B cell (primary cell): Measurements from ENCODE around the gene LRRC26. TPM values are rescaled to one million over a fixed set of nuclear protein-coding genes. Genes with fewer than 3 reads are reported as not detected.

ENCODE experiments used
- polyA plus RNA-seq: library from polyadenylated mRNA; depleted of rRNA; stranded (reverse); fragments of >200 nt; gene quantifications from 2 replicates; pipeline ENCODE4 v1.2.3, GENCODE V29; 2012
- small RNA-seq: library from RNA; depleted of rRNA; stranded (forward); fragments of <200 nt; gene quantifications from one replicate; pipeline ENCODE3, GENCODE V24; 2012; ENCODE audit warnings: low replicate concordance, low read depth; ENCODE audit not compliant: insufficient read length
- total RNA-seq, 2 donors: library from RNA; stranded (reverse); fragments of 120-200 nt in 1 of 2; gene quantifications; 1 replicate in 1 of 2; 2 replicates in 1 of 2; pipeline versions ENCODE4 v1.2.3 to v1.2.4, GENCODE V29; 2013 to 2022

The LRRC26 gene
- total and polyA plus RNA-seq, 2 donors (not counting 1 experiment from before 2014, with no cell fraction given), result not detected

Small RNA genes within 50 kb of the gene (small RNA-seq; reads per million reads assigned to genes)
- gene MIR3621, result not detected

Other genes with a start within 250 kb of the LRRC26 start
Only the 30 nearest of the 31 such genes appear.
- gene C8G, start 224.8 kb downstream of the LRRC26 start, total RNA-seq, result 1.7 and 2.8 TPM in 2 replicates
- 0.65 and 2.8 TPM in 2 replicates for gene C8G, start 224.8 kb downstream of the LRRC26 start, polyA plus RNA-seq
- gene LCN12, start 217.8 kb downstream of the LRRC26 start, total RNA-seq, result 1.9 and 2.6 TPM in 2 replicates
- 1.5 and 2.4 TPM in 2 replicates for gene LCN12, start 217.8 kb downstream of the LRRC26 start, polyA plus RNA-seq
- not detected in 2 replicates for gene PTGDS, start 192.5 kb downstream of the LRRC26 start, total RNA-seq
- 0.13 and 0.25 TPM in 2 replicates for gene PTGDS, start 192.5 kb downstream of the LRRC26 start, polyA plus RNA-seq
- not detected in 2 replicates for gene LCNL1, start 187.1 kb downstream of the LRRC26 start, total RNA-seq
- 0.06 TPM in 1 of 2 replicates, not detected in the other for gene LCNL1, start 187.1 kb downstream of the LRRC26 start, polyA plus RNA-seq
- gene PAXX, start 177.6 kb downstream of the LRRC26 start, total RNA-seq, result 73.0 and 74.8 TPM in 2 replicates
- 126 and 167 TPM in 2 replicates for gene PAXX, start 177.6 kb downstream of the LRRC26 start, polyA plus RNA-seq
- 1.1 TPM in 2 replicates for gene CLIC3, start 173.5 kb downstream of the LRRC26 start, total RNA-seq
- gene CLIC3, start 173.5 kb downstream of the LRRC26 start, polyA plus RNA-seq, result 1.9 and 2.1 TPM in 2 replicates
- gene ABCA2, start 141.8 kb downstream of the LRRC26 start, total RNA-seq, result 29.1 and 30.7 TPM in 2 replicates
- gene ABCA2, start 141.8 kb downstream of the LRRC26 start, polyA plus RNA-seq, result 61.1 and 63.1 TPM in 2 replicates
- 7.0 and 8.2 TPM in 2 replicates for gene FUT7, start 138.0 kb downstream of the LRRC26 start, total RNA-seq
- 2.6 and 7.3 TPM in 2 replicates for gene FUT7, start 138.0 kb downstream of the LRRC26 start, polyA plus RNA-seq
- 0.17 and 0.39 TPM in 2 replicates for gene NPDC1, start 123.9 kb downstream of the LRRC26 start, total RNA-seq
- 0.19 and 3.0 TPM in 2 replicates for gene NPDC1, start 123.9 kb downstream of the LRRC26 start, polyA plus RNA-seq
- gene ENTPD2, start 116.0 kb downstream of the LRRC26 start, total RNA-seq, result not detected in 2 replicates
- gene ENTPD2, start 116.0 kb downstream of the LRRC26 start, polyA plus RNA-seq, result not detected in 2 replicates
- gene SAPCD2, start 99.5 kb downstream of the LRRC26 start, total RNA-seq, result 0.39 and 0.73 TPM in 2 replicates
- 0.45 and 0.69 TPM in 2 replicates for gene SAPCD2, start 99.5 kb downstream of the LRRC26 start, polyA plus RNA-seq
- 47.6 and 55.8 TPM in 2 replicates for gene UAP1L1, start 92.5 kb downstream of the LRRC26 start, total RNA-seq
- gene UAP1L1, start 92.5 kb downstream of the LRRC26 start, polyA plus RNA-seq, result 29.1 and 38.1 TPM in 2 replicates
- gene MAN1B1, start 83.1 kb downstream of the LRRC26 start, total RNA-seq, result 68.4 and 80.9 TPM in 2 replicates
- gene MAN1B1, start 83.1 kb downstream of the LRRC26 start, polyA plus RNA-seq, result 47.0 and 53.1 TPM in 2 replicates
- 324 and 335 TPM in 2 replicates for gene DPP7, start 55.3 kb downstream of the LRRC26 start, total RNA-seq
- 506 and 546 TPM in 2 replicates for gene DPP7, start 55.3 kb downstream of the LRRC26 start, polyA plus RNA-seq
- gene GRIN1, start 30.9 kb downstream of the LRRC26 start, total RNA-seq, result not detected in 2 replicates
- 0.04 TPM in 1 of 2 replicates, not detected in the other for gene GRIN1, start 30.9 kb downstream of the LRRC26 start, polyA plus RNA-seq
- not detected in 2 replicates for gene TMEM210, start 2.0 kb upstream of the LRRC26 start, total RNA-seq
- gene TMEM210, start 2.0 kb upstream of the LRRC26 start, polyA plus RNA-seq, result not detected in 2 replicates
- gene ANAPC2, start 18.5 kb upstream of the LRRC26 start, total RNA-seq, result 121 and 129 TPM in 2 replicates
- gene ANAPC2, start 18.5 kb upstream of the LRRC26 start, polyA plus RNA-seq, result 127 and 138 TPM in 2 replicates
- 52.9 and 53.6 TPM in 2 replicates for gene SSNA1, start 18.6 kb upstream of the LRRC26 start, total RNA-seq
- 99.0 and 129 TPM in 2 replicates for gene SSNA1, start 18.6 kb upstream of the LRRC26 start, polyA plus RNA-seq
- gene TPRN, start 30.7 kb upstream of the LRRC26 start, total RNA-seq, result 16.3 and 19.3 TPM in 2 replicates
- 5.7 and 6.4 TPM in 2 replicates for gene TPRN, start 30.7 kb upstream of the LRRC26 start, polyA plus RNA-seq
- gene TMEM203, start 35.6 kb upstream of the LRRC26 start, total RNA-seq, result 35.7 and 38.0 TPM in 2 replicates
- 16.1 and 20.6 TPM in 2 replicates for gene TMEM203, start 35.6 kb upstream of the LRRC26 start, polyA plus RNA-seq
- 37.3 and 40.9 TPM in 2 replicates for gene NDOR1, start 35.6 kb upstream of the LRRC26 start, total RNA-seq
- 36.4 and 37.6 TPM in 2 replicates for gene NDOR1, start 35.6 kb upstream of the LRRC26 start, polyA plus RNA-seq
- 1.1 and 1.4 TPM in 2 replicates for gene RNF208, start 52.2 kb upstream of the LRRC26 start, total RNA-seq
- gene RNF208, start 52.2 kb upstream of the LRRC26 start, polyA plus RNA-seq, result 0.97 and 1.1 TPM in 2 replicates
- gene CYSRT1, start 55.1 kb upstream of the LRRC26 start, total RNA-seq, result 0.22 and 0.32 TPM in 2 replicates
- 0.51 and 0.68 TPM in 2 replicates for gene CYSRT1, start 55.1 kb upstream of the LRRC26 start, polyA plus RNA-seq
- not detected in 2 replicates for gene RNF224, start 57.5 kb upstream of the LRRC26 start, total RNA-seq
- not detected in 2 replicates for gene RNF224, start 57.5 kb upstream of the LRRC26 start, polyA plus RNA-seq
- not detected in 2 replicates for gene SLC34A3, start 60.9 kb upstream of the LRRC26 start, total RNA-seq
- not detected in 2 replicates for gene SLC34A3, start 60.9 kb upstream of the LRRC26 start, polyA plus RNA-seq
- 110 and 111 TPM in 2 replicates for gene TUBB4B, start 71.2 kb upstream of the LRRC26 start, total RNA-seq
- gene TUBB4B, start 71.2 kb upstream of the LRRC26 start, polyA plus RNA-seq, result 245 and 261 TPM in 2 replicates
- not detected in 2 replicates for gene STPG3, start 81.2 kb upstream of the LRRC26 start, total RNA-seq
- not detected in 2 replicates for gene STPG3, start 81.2 kb upstream of the LRRC26 start, polyA plus RNA-seq
- gene NELFB, start 85.3 kb upstream of the LRRC26 start, total RNA-seq, result 55.8 and 56.9 TPM in 2 replicates
- 47.1 and 53.7 TPM in 2 replicates for gene NELFB, start 85.3 kb upstream of the LRRC26 start, polyA plus RNA-seq
- 12.7 and 15.3 TPM in 2 replicates for gene TOR4A, start 107.7 kb upstream of the LRRC26 start, total RNA-seq
- 6.0 and 8.3 TPM in 2 replicates for gene TOR4A, start 107.7 kb upstream of the LRRC26 start, polyA plus RNA-seq
- gene NRARP, start 132.2 kb upstream of the LRRC26 start, total RNA-seq, result 11.4 and 11.5 TPM in 2 replicates
- gene NRARP, start 132.2 kb upstream of the LRRC26 start, polyA plus RNA-seq, result 4.3 and 5.7 TPM in 2 replicates